UCSD-AML1 (cell line): ENCODE data around the gene AMPD3.

Experiments
- DNase-seq: peaks from one replicate; lab custom pipeline; 2025; ENCODE audit not compliant: unreplicated experiment; lab: John Stamatoyannopoulos, UW

AMPD3 gene

DNA sequence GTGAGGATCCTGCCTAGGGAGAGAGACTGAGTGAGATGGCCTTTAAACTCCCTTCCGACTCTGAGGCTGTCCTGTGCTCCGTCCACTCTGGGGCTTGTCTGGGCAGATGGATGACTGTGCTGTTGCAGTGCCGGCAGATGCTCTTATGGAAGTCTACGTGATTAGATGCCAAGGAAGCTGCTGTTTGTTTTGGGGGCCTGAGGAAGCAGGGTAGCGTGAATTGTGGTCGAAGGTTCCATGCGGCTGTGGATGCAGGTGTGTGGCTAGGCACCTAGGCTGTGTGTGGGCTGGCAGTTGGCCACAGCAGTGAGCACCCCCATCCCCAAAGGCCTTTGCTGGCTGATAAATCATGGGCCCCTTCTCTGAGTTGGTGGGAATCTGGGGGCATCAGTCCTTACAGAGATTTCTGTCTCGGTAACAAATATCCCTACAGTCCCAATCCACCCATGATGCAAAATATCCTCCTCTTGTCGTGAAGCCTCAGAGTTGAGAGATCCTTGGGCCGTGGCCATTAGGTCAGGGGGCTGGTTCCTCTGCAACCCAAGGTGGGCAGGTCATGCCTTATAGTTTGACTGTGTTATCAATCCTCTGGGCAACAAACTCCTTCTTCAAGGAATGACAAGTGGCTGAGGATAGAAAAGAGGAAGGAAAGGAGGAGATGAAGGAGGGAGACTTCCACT lies 31.2 kb downstream of the AMPD3 start:
- no peak for DNase-seq

DNA sequence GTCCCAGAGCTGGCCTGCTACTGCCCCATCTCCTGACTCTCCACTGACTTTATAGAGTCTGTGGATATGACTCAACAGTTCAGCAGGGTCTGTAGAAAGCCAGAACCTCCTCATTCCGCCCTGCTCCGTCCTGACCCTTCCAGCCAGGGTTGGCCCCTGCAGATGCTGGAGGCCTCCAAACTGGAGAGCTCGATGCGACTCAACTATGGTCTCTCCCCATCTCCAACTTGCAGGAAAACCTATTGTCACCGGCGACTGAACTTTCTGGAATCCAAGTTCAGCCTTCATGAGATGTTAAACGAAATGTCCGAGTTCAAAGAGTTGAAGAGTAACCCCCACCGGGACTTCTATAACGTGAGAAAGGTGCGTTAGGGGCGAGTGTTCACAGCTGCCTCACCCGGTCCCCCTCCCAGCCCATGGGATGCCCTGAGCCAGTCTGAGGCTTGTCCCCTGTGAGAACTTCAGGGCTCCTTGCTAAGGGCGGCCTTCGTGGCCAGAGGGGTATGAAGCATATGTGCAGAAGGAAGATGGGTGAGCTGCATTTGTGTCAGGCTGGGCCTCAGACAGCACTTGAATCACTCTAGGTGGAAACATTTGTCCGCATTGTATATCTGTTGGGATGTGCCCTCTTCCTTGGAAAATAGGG lies 32.1 kb downstream of the AMPD3 start:
- DNase-seq = no peak

- no peak for DNase-seq
Measured at GRCh38 chr11:10488121-10488933, 33.3 kb downstream of the AMPD3 start.

- DNase-seq = no peak
Measured at GRCh38 chr11:10488934-10489691, 34.0 kb downstream of the AMPD3 start.

DNA sequence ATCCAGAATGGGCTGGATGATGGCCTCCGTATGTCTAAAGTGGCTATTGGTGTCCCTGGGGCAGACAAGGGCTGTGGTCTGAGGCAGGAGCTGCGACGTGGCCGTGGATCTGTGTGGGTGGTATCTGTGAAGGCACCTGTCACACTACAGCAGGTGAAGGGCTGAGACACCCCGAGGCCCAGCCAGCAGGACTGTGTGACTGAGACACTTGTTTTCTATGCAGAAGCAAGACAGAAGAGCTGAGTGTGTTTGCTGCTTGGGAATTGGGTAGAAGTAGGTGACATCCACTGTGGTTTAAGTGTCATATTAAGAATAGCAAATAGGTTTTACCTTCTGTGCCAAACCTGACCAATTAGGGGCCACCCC lies 35.0 kb downstream of the AMPD3 start:
- no peak for DNase-seq

DNA sequence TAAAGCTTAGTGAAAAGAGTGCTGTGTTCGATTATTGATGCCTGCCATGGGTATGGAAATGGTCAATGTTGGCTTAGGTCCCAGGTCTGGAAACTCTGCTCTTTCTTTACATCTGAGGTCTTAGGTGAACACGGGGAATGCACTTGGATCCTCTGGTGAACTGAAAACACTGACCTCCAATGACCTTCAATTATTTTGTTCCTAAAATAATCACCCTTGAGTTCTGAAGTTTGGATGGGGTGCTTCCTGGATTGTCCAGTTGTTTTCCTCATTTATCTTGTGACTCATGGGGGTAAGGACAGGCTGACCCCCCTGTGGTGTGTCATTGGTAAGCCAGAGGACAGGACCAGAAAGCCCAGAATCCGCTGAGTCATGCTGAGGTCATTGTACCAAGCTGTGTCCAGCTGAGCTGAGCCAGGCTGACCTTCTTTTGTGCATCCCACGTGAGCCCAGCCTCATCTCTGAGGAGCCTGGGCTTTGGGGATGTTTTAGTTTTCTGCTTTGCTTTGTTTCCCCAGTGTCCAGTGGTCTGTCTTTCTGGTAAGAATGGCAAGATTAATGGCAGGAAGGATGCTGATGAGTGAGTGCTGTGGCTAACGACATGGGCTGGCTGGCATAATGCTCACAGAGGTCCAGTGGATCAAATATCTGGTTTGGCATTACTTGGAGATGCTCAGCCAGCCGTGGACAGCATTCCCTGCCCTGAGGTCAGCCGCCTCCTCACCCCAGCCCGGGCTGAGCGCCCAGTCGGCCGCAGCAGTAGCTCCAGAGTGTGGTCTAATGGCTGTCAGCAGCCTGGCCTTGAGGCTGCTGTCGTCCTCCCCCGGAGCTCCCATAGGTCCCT lies 35.6 kb downstream of the AMPD3 start:
- DNase-seq = no peak

DNA sequence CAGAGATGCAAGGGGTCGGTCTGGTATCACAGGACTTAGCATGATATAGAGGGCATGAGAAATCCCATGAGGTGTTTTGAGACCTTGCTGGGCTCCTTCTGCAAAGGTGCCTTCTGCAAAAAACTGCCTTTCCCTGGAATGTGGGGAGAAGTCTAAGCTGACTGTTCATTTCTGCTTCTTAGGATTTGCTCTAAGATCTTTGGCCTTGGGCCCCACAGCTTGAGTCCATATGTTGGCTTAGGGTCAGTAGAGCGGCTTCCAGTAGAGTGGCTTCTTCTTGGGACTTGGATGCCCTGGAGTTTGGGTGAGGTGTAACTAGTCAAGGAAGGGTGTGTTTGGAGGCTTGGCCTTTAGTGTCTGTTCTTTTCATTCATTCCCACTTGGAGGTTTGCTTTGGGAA lies 37.0 kb downstream of the AMPD3 start:
- no peak for DNase-seq

- no peak for DNase-seq
Measured at GRCh38 chr11:10493041-10493663, 38.1 kb downstream of the AMPD3 start.

- no peak for DNase-seq
Measured at GRCh38 chr11:10494636-10495463, 39.8 kb downstream of the AMPD3 start.

GRCh38 chr11:10495464-10495786 lies 40.4 kb downstream of the AMPD3 start:
- DNase-seq = no peak

DNA sequence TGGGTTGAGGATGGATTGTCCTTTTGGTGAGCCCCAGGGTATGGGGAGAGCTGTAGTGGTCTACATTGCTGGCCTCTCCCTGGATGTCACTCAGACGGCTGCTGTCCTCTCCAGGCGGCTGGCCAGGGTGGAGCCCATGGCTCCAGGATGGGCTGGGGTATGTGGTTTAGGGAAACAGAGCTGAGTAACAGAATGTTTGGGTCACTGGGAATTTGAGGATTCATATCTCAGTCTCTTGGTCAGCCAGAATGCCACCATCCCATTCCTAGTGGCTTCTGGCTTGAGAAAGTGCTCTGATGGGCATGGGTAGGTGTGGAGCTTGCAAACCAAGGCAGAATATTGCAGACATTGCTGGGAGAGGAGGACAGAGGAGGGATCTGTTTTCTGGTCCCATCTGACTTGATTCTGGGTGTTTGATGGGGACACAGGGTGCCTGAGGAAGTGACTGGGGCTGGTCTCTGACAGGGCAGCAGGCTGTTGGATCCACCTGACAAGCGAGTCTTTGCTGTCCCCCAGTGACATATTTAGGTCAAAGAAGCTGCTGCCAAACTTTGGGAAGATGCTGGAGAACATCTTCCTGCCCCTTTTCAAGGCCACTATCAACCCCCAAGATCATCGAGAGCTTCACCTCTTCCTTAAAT lies 41.4 kb downstream of the AMPD3 start:
- DNase-seq = no peak

- no peak for DNase-seq
Measured at GRCh38 chr11:10497371-10498021, 42.4 kb downstream of the AMPD3 start.

- no peak for DNase-seq
Measured at GRCh38 chr11:10498022-10498400, 42.9 kb downstream of the AMPD3 start.

- DNase-seq = no peak
Measured at GRCh38 chr11:10498426-10499250, 43.6 kb downstream of the AMPD3 start.

- no peak for DNase-seq
Measured at GRCh38 chr11:10499452-10499851, 44.4 kb downstream of the AMPD3 start.

DNA sequence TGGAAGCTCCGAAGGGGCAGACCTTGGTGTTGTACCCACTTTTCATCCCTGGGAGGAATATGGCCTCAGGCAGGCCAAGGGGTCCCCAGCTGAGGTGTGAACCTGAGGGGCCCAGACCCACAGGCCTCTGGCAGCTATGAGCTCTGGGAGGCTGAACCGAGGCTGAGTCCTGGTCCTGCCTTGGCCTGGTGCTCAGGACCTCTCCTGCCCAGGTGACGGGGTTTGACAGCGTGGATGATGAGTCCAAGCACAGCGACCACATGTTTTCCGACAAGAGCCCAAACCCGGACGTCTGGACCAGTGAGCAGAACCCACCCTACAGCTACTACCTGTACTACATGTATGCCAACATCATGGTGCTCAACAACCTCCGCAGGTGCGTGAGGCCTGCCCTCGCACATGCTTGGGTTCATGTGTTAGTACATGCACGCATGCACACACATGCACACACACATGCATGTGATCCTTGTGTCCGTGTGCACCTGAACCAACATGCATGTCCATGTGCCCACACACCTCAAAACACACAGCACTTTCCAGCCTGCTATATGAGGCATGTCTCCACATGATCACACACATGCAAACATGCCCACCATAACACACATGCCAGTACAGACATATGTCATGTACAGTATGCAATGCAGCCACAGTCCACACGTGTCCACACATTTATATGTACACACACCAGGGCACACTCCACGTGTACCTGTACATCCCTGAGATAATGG lies 45.0 kb downstream of the AMPD3 start:
- DNase-seq = no peak
